NB4 (cell line): ENCODE data around the gene WNT10A.
"Not testable (repeated sequence)": the region's sequence is repeated elsewhere in the genome, so short reads cannot be mapped to it uniquely, and the experiment has no call there.

ENCODE experiments used
- DNase-seq: peaks from one replicate; pipeline ENCODE4 v3.0.0; 2010; ENCODE audit warnings: low read depth
- H3K4me3 ChIP-seq: one replicate; pipeline ENCODE4 v1.5.1; 2011; ENCODE audit warnings: mild to moderate bottlenecking, low read depth, low read length, moderate library complexity
- MYC ChIP-seq: IDR thresholded peaks from 2 replicates; pipeline ENCODE4 v1.6.1; 2011; ENCODE audit warnings: low read depth, low read length
- POLR2A ChIP-seq: IDR thresholded peaks from 2 replicates; pipeline ENCODE4 v1.6.1; 2011; ENCODE audit warnings: mild to moderate bottlenecking; ENCODE audit not compliant: insufficient read length; ENCODE audit errors: extremely low read depth
- TF ChIP-seq, protein P1 (sequence below): IDR thresholded peaks from 2 replicates; pipeline ENCODE4 v1.6.1; 2011; ENCODE audit warnings: low read depth, low read length
- TF ChIP-seq, protein P2 (sequence below): IDR thresholded peaks from one replicate; pipeline ENCODE4 v1.5.1; 2012; ENCODE audit warnings: low read depth, low read length

WNT10A gene

DNA sequence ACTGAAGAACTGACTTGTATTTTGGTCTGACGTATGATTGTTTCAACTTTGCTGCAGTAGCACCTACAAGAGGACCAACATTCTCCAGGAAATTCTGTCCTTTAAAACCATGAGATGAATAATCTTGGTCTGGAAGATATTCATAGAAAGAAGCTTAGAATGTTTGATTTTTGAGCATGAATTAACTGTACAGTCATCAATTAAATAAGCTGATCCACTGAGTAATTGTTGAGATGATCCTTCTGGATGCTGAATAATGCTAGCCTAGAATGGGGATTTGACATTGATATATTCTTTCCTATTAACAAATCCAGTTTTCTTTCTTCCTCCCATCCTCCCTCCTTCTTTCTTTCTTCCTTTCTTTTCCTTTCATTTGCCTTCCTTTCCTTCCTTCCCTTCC lies 39.9 kb downstream of the WNT10A start:
- TF ChIP-seq, protein P1, sequence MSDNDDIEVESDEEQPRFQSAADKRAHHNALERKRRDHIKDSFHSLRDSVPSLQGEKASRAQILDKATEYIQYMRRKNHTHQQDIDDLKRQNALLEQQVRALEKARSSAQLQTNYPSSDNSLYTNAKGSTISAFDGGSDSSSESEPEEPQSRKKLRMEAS: no peak
- TF ChIP-seq, protein P2, sequence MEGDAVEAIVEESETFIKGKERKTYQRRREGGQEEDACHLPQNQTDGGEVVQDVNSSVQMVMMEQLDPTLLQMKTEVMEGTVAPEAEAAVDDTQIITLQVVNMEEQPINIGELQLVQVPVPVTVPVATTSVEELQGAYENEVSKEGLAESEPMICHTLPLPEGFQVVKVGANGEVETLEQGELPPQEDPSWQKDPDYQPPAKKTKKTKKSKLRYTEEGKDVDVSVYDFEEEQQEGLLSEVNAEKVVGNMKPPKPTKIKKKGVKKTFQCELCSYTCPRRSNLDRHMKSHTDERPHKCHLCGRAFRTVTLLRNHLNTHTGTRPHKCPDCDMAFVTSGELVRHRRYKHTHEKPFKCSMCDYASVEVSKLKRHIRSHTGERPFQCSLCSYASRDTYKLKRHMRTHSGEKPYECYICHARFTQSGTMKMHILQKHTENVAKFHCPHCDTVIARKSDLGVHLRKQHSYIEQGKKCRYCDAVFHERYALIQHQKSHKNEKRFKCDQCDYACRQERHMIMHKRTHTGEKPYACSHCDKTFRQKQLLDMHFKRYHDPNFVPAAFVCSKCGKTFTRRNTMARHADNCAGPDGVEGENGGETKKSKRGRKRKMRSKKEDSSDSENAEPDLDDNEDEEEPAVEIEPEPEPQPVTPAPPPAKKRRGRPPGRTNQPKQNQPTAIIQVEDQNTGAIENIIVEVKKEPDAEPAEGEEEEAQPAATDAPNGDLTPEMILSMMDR: no peak
- TF ChIP-seq POLR2A: no peak
- TF ChIP-seq MYC: no peak
- H3K4me3 ChIP-seq: no peak overlapping the region
- no peak for DNase-seq

DNA sequence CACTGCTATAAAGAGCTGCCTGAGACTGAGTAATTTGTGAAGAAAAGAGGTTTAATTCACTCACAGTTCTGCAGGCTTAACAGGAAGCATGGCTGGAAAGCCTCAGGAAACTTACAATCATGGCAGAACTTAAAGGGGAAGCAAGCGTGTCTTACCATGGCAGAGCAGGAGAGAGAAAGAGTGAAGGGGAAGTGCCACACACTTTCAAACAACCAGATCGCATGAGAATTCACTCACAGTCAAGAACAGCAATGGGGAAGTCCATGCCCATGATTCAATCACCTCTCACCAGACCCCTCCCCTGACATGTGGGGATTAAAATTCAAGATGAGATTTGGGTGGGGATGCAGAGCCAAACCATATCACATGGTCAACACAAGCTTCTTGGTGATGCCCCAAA lies 44.1 kb downstream of the WNT10A start:
- H3K4me3 ChIP-seq: no peak overlapping the region
- TF ChIP-seq POLR2A (no peak), MYC (no peak)
- TF ChIP-seq, protein P1: no peak
- TF ChIP-seq, protein P2: no peak
- DNase-seq: peak; percentile 40

DNA sequence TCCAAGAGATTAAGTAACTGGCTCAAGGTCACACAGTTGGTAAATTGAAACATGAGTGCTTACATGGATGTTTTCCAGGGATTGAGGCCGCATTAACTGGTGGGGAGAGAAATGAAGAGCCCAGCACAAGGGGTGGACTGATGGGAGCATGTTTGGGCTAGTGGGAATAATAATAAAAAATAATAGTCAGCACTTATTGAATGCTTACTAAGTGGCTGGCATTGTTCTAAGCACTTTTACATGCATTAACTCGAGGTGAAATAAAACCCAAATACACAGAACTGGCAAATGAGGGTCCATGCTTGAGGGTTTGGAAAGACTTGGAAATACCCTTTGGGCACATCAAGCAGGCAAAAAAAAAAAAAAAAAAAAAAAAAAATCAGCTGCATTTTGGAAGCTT lies 44.8 kb downstream of the WNT10A start:
- no peak for DNase-seq
- no peak overlapping the region for H3K4me3 ChIP-seq
- TF ChIP-seq MYC (no peak), POLR2A (no peak)
- TF ChIP-seq, protein P1: no peak
- TF ChIP-seq, protein P2: no peak

DNA sequence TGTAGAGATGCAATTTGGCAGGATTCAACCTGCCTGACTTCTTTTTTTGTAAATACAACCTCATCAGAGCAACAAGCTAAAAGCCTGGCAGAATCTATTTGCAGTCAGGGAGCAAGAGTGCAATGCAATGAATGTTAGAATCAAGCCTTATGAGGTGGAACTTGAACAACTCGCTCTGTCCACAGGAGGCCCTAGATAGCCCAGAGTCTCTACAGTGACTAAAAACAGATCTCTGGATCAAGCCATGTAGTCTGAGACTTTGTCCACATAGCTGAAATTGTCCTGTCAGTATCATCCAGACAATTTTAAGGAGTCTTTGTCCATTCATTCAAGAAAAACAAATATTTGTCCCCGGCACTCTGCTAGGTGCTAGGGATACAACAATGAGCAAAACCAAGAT lies 46.8 kb downstream of the WNT10A start:
- no peak for DNase-seq
- TF ChIP-seq MYC: no peak
- TF ChIP-seq, protein P2: no peak

DNA sequence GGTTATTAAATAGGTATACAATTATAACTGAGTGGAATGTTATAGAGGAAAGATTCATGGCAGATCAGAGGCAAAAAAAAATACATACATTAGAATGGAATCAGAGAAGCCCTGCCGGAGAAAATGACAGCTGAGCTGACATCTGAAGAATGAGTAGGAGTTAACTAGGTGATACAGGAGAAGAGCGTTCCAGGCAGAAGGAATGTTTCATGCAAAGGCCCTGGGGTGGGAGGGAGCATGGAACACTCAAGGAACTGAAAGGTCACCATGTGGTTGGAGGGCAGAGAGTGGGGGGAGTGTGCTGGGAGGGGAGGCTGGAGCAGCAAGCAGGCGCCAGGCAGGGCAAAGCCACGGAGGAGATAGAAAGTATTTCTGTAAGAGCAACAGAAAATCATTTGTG lies 47.2 kb downstream of the WNT10A start:
- no peak for DNase-seq
- no peak overlapping the region for H3K4me3 ChIP-seq
- TF ChIP-seq, protein P1: no peak
- no peak for TF ChIP-seq MYC
- no peak for TF ChIP-seq POLR2A
- TF ChIP-seq, protein P2: no peak

More for the DNA sequence above, 46.8 kb downstream of the WNT10A start:
- H3K4me3 ChIP-seq: no peak overlapping the region

DNA sequence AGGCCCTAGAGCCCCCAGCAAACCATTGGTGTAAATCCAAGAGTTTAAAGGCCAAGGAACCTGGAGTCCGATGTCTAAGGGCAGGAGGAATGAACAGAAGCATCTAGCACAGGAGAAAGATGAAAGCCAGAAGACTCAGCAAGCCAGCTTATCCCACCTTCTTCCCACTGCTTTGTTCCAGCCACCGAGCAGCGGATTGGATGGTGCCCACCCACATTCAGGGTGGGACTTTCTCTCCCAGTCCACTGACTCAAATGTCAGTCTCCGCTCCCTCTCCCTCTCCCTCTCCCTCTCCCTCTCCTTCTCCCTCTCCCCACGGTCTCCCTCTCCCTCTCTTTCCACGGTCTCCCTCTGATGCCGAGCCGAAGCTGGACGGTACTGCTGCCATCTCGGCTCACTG lies 49.8 kb downstream of the WNT10A start:
- not testable (repeated sequence) for DNase-seq, H3K4me3 ChIP-seq

DNA sequence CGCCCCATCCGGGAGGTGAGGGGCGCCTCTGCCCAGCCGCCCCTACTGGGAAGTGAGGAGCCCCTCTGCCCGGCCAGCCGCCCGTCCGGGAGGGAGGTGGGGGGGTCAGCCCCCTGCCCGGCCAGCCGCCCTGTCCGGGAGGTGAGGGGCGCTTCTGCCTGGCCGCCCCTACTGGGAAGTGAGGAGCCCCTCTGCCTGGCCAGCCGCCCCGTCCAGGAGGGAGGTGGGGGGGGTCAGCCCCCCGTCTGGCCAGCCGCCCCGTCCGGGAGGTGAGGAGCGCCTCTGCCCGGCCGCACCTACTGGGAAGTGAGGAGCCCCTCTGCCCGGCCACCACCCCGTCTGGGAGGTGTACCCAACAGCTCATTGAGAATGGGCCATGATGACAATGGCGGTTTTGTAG lies 51.1 kb downstream of the WNT10A start:
- not testable (repeated sequence) for H3K4me3 ChIP-seq, DNase-seq
